Sigmoid colon (tissue), 7 donors: Measurements from ENCODE around the gene IFNAR2. TPM values are rescaled to one million over a fixed set of nuclear protein-coding genes. Genes with fewer than 3 reads are reported as not detected.
"Not testable (repeated sequence)": the region's sequence is repeated elsewhere in the genome, so short reads cannot be mapped to it uniquely, and the experiment has no call there.

Experiments used
- DNase-seq: peaks from one replicate; pipeline ENCODE4 v3.0.0-alpha.2; 2019
- H3K27ac ChIP-seq, 4 donors: fragments of 200-600 bp; sonication (generic); one replicate each; pipeline ENCODE4 v1.5.1; 2016 to 2019; ENCODE audit warnings: mild to moderate bottlenecking in 1 of 4
- H3K27me3 ChIP-seq, 3 donors: fragments of 200-600 bp; sonication (generic); one replicate each; pipeline ENCODE4 v1.5.1; 2019; ENCODE audit warnings: mild to moderate bottlenecking in 1 of 3
- H3K36me3 ChIP-seq, 4 donors: fragments of 200-600 bp; sonication (generic); one replicate each; pipeline ENCODE4 v1.5.1; 2016 to 2019
- H3K4me1 ChIP-seq, 4 donors: fragments of 200-600 bp; sonication (generic); one replicate each; pipeline ENCODE4 v1.5.1; 2017 to 2019
- H3K4me3 ChIP-seq, 4 donors: fragments of 200-600 bp; sonication (generic); one replicate each; pipeline ENCODE4 v1.5.1; 2017 to 2019; ENCODE audit warnings: mild to moderate bottlenecking in 2 of 4, moderate library complexity in 1 of 4
- H3K9me3 ChIP-seq, 4 donors: fragments of 200-600 bp in 3 of 4; sonication (generic) in 3 of 4; one replicate each; pipeline versions ENCODE4 v1.5.1 to v1.6.1; 2013 to 2019
- CTCF ChIP-seq, 4 experiments: fragments of 450-650 bp in 3 of 4; fragments of 200-600 bp in 1 of 4; IDR thresholded peaks; one replicate each; pipeline ENCODE4 v1.5.1; 2016 to 2019; ENCODE audit warnings: antibody characterized with exemption in 4 of 4, mild to moderate bottlenecking in 3 of 4, moderate library complexity in 2 of 4
- EP300 ChIP-seq, 4 donors: sonication (generic); formaldehyde crosslinking; IDR thresholded peaks; one replicate each; pipeline ENCODE4 v1.6.1; 2017; ENCODE audit warnings: antibody characterized with exemption in 4 of 4
- POLR2A ChIP-seq, 2 donors: fragments of 450-650 bp; IDR thresholded peaks; one replicate each; pipeline ENCODE4 v1.6.1; 2016; ENCODE audit warnings: antibody characterized with exemption in 2 of 2, mild to moderate bottlenecking in 2 of 2, moderate library complexity in 2 of 2
- POLR2AphosphoS5 ChIP-seq, 4 donors: sonication (generic); formaldehyde crosslinking; IDR thresholded peaks; one replicate each; pipeline ENCODE4 v1.6.1; 2017; ENCODE audit warnings: antibody characterized with exemption in 4 of 4
- WGBS, 2 donors: extraction: QIAGEN DNeasy Blood & Tissue Kit; methylation state at CpG; one replicate each; pipeline ENCODE4 v1.1.7; 2013; 5-methylcytosine and 5-hydroxymethylcytosine counted together
- intact Hi-C: fragments of 100-400 bp; cut with DNase I; formaldehyde crosslinking; loops from one replicate; pipeline ENCODE4 v1.15.1; 2023
- polyA plus RNA-seq, 3 donors: library from polyadenylated mRNA; stranded (reverse); fragments of 200-250 nt; gene quantifications; one replicate each; pipeline ENCODE4 v1.2.3, GENCODE V29; 2013
- total RNA-seq, 4 donors: library from RNA; depleted of rRNA; stranded (reverse); fragments of >200 nt; gene quantifications; one replicate each; pipeline ENCODE4 v1.1.0, GENCODE V29; 2016
- donor health status: healthy with polysubstance abuse.
- donor health status: Bipolar disorder and iron deficiency.
- donor health status: healthy.

The IFNAR2 gene
- total and polyA plus RNA-seq, 7 donors, result 6.6 to 19.0 (median 11.1) TPM

GRCh38 chr21:33246506-33246905 is 16.8 kb downstream of the IFNAR2 start:
- 92 to 95% methylated on average over 5 of the region's 5 CpGs for WGBS, 2 donors
- no peak for DNase-seq
- no peak overlapping the region for H3K4me3 ChIP-seq
- no peaks in the 10 kb centered on the region for H3K27me3 ChIP-seq
- peaks cover 0 to 76% (median 22%) of the 10 kb centered on the region in 4 donors for H3K36me3 ChIP-seq
- TF ChIP-seq POLR2A (IDR thresholded peaks at IDR 0.05), result no peak
- TF ChIP-seq CTCF (IDR thresholded peaks at IDR 0.05), result no peak
- no peak for TF ChIP-seq EP300 (IDR thresholded peaks at IDR 0.05)
- TF ChIP-seq POLR2AphosphoS5 (IDR thresholded peaks at IDR 0.05), result no peak
- no peaks in the 10 kb centered on the region for H3K4me1 ChIP-seq
- no peak overlapping the region for H3K27ac ChIP-seq
- H3K9me3 ChIP-seq, result no peaks in the 10 kb centered on the region
- intact Hi-C loops, result no loop called here

GRCh38 chr21:33246963-33247362 is 17.2 kb downstream of the IFNAR2 start:
- no peaks in the 10 kb centered on the region for H3K27me3 ChIP-seq
- WGBS, 2 donors, result 86 to 93% methylated on average over 7 of the region's 7 CpGs
- H3K4me3 ChIP-seq, result no peak overlapping the region
- H3K4me1 ChIP-seq, result no peaks in the 10 kb centered on the region
- intact Hi-C loops, result no loop called here
- H3K36me3 ChIP-seq, result peaks cover 0 to 80% (median 24%) of the 10 kb centered on the region in 4 donors
- no peak for DNase-seq
- H3K9me3 ChIP-seq, result no peaks in the 10 kb centered on the region
- no peak overlapping the region for H3K27ac ChIP-seq
- TF ChIP-seq POLR2AphosphoS5 (IDR thresholded peaks at IDR 0.05) (no peak), CTCF (IDR thresholded peaks at IDR 0.05) (no peak), EP300 (IDR thresholded peaks at IDR 0.05) (no peak), POLR2A (IDR thresholded peaks at IDR 0.05) (no peak)

GRCh38 chr21:33247599-33247998 is 17.9 kb downstream of the IFNAR2 start:
- Histone ChIP-seq H3K9me3 (no peaks in the 10 kb centered on the region), H3K27ac (no peak overlapping the region), H3K4me1 (no peaks in the 10 kb centered on the region), H3K27me3 (no peaks in the 10 kb centered on the region), H3K36me3 (peaks cover 0 to 87% (median 25%) of the 10 kb centered on the region in 4 donors), H3K4me3 (no peak overlapping the region)
- no peak for TF ChIP-seq EP300 (IDR thresholded peaks at IDR 0.05)
- no peak for TF ChIP-seq CTCF (IDR thresholded peaks at IDR 0.05)
- TF ChIP-seq POLR2AphosphoS5 (IDR thresholded peaks at IDR 0.05), result no peak
- no peak for TF ChIP-seq POLR2A (IDR thresholded peaks at IDR 0.05)
- no peak for DNase-seq
- 42 to 65% methylated on average over 6 of the region's 6 CpGs for WGBS, 2 donors
- intact Hi-C loops, result no loop called here

GRCh38 chr21:33249331-33250002 is 19.7 kb downstream of the IFNAR2 start:
- WGBS, 2 donors, result 81 to 91% methylated on average over 7 of the region's 7 CpGs
- Histone ChIP-seq H3K27me3 (no peaks in the 10 kb centered on the region), H3K4me1 (no peaks in the 10 kb centered on the region), H3K4me3 (no peak overlapping the region), H3K9me3 (no peaks in the 10 kb centered on the region), H3K27ac (no peak overlapping the region), H3K36me3 (peaks cover 0 to 100% (median 36%) of the 10 kb centered on the region in 4 donors)
- intact Hi-C loops, result no loop called here
- no peak for DNase-seq
- TF ChIP-seq EP300 (IDR thresholded peaks at IDR 0.05) (no peak), CTCF (IDR thresholded peaks at IDR 0.05) (no peak), POLR2A (IDR thresholded peaks at IDR 0.05) (no peak), POLR2AphosphoS5 (IDR thresholded peaks at IDR 0.05) (no peak)

- H3K4me3 ChIP-seq, result no peak overlapping the region
- 90 to 94% methylated on average over 2 of the region's 2 CpGs for WGBS, 2 donors
- DNase-seq, result no peak
- intact Hi-C loops, result no loop called here
- TF ChIP-seq EP300 (IDR thresholded peaks at IDR 0.05) (no peak), CTCF (IDR thresholded peaks at IDR 0.05) (no peak), POLR2AphosphoS5 (IDR thresholded peaks at IDR 0.05) (no peak), POLR2A (IDR thresholded peaks at IDR 0.05) (no peak)
- no peaks in the 10 kb centered on the region for H3K4me1 ChIP-seq
- no peak overlapping the region for H3K27ac ChIP-seq
- no peaks in the 10 kb centered on the region for H3K9me3 ChIP-seq
- peaks cover 0 to 100% (median 31%) of the 10 kb centered on the region in 4 donors for H3K36me3 ChIP-seq
- H3K27me3 ChIP-seq, result no peaks in the 10 kb centered on the region
Observed at GRCh38 chr21:33251119-33251518, 21.4 kb downstream of the IFNAR2 start.

GRCh38 chr21:33253382-33253781 is 23.6 kb downstream of the IFNAR2 start:
- H3K9me3 ChIP-seq, H3K4me1 ChIP-seq, H3K27me3 ChIP-seq, H3K4me3 ChIP-seq, H3K27ac ChIP-seq, intact Hi-C loops, DNase-seq: not testable (repeated sequence)
- H3K36me3 ChIP-seq, result peaks cover 0 to 100% (median 29%) of the 10 kb centered on the region in 4 donors
- WGBS, 2 donors, result 90 to 95% methylated on average over 6 of the region's 6 CpGs
